Measurements from ENCODE around the gene PRAF2.
A peak's percentile ranks its signal among the peaks of the same experiment; 100 is the strongest.

Gene PRAF2

DNA sequence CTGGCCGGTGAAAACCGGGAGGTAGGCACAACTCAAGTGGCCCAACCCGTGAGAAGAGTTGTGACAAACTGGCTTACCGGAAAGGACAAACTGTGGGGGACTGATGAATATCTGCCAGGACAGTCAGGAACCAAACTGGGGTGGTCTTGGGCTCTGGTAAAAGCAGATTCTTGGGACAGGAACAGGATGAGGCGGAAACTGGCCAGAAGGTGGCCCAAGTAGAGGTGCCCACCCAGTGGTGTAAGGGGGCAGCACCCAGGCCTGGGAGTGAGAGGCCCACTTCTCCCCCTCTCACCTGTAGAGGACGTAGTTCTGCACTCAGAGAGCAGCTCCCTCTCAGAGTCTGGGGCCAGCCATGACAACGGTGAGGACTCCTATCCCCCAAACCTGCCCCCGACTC is 9.1 kb downstream of the PRAF2 start:
- Histone ChIP-seq H3K4me3 (no peak overlapping the region), H3K27me3 (0 out of 2 replicates have a peak, but pooled peaks cover 30% of the 10 kb centered on the region), H3K36me3 (peaks cover 38% of the 10 kb centered on the region; the same call in 1 of the 2 replicates), H4K20me1 (peaks cover 34% of the 10 kb centered on the region), H3K27ac (no peak overlapping the region), H3K9me3 (no peaks in the 10 kb centered on the region), H3K4me1 (no peaks in the 10 kb centered on the region), H3K9ac (no peak overlapping the region), H3K4me2 (no peak overlapping the region)
- TF ChIP-seq Cebpa-rat (IDR thresholded peaks at IDR 0.05) = no peak

DNA sequence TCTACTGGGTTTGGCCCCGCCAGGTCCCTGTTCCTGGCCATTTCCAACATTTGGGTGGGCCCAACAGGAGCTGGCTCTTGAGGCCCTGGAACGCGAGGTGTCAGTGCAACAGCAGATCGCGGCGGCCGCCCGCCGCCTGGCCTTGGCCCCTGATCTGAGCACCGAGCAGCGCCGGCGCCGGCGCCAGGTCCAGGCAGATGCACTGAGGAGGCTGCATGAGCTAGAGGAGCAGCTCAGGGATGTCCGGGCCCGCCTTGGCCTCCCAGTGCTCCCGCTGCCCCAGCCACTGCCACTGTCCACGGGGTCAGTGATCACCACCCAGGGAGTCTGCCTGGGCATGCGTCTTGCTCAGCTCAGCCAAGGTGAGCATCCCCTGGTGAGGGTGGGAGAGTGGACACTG is 9.5 kb downstream of the PRAF2 start:
- H3K4me3 ChIP-seq = no peak overlapping the region
- no peak overlapping the region for H3K27ac ChIP-seq
- H3K9me3 ChIP-seq = no peaks in the 10 kb centered on the region
- no peak for TF ChIP-seq Cebpa-rat (IDR thresholded peaks at IDR 0.05)
- H4K20me1 ChIP-seq = peaks cover 32% of the 10 kb centered on the region
- no peak overlapping the region for H3K4me2 ChIP-seq
- H3K36me3 ChIP-seq = peaks cover 35% of the 10 kb centered on the region; the same call in 1 of the 2 replicates
- no peaks in the 10 kb centered on the region for H3K4me1 ChIP-seq
- no peak overlapping the region for H3K9ac ChIP-seq
- 0 out of 2 replicates have a peak, but pooled peaks cover 30% of the 10 kb centered on the region for H3K27me3 ChIP-seq

DNA sequence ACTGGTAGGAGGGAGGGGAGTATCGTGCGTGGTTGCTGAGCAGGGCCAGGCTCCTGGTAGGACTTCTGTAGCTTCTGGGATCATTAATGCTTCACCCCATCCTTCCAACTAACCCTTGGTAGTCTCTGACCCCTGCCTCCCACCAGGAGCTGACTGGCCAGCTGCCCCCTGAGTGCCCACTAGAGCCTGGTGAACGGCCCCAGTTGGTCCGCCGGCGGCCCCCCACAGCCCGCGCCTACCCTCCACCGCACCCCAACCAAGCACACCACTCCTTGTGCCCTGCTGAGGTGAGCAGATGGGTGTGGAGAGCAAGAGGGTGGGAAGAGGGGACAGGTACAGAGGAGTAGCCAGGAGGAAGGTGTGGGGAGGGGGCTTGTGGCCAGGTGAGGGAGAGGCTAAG is 10.1 kb downstream of the PRAF2 start:
- Histone ChIP-seq H3K27ac (no peak overlapping the region), H3K9ac (no peak overlapping the region), H3K4me3 (no peak overlapping the region), H3K4me1 (no peaks in the 10 kb centered on the region), H3K27me3 (0 out of 2 replicates have a peak, but pooled peaks cover 31% of the 10 kb centered on the region), H3K4me2 (no peak overlapping the region), H4K20me1 (peaks cover 26% of the 10 kb centered on the region), H3K36me3 (peaks cover 30% of the 10 kb centered on the region; the same call in 1 of the 2 replicates), H3K9me3 (no peaks in the 10 kb centered on the region)
- TF ChIP-seq Cebpa-rat (IDR thresholded peaks at IDR 0.05) = no peak

DNA sequence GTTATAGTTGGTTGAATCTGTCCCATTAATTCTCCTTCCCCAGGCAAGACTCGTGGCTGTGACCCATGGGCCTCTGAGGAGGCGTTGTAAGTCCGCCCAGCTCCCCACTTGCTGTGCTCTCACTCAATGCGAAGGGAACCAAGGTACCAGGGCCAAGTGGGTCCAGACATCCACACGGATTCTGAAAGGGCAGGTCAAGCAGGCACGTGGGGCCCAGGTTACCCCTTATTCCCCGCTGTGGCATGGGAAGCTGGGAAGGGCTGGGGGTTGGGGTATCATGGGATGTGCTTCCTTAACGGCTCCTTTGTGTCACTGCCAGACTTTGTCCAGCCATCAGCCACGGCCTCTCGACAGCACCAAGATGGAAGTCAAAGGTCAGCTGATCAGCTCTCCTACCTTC is 11.9 kb downstream of the PRAF2 start:
- no peak for TF ChIP-seq Cebpa-rat (IDR thresholded peaks at IDR 0.05)
- H3K9ac ChIP-seq = no peak overlapping the region
- no peaks in the 10 kb centered on the region for H3K4me1 ChIP-seq
- H3K4me3 ChIP-seq = no peak overlapping the region
- H3K36me3 ChIP-seq = peaks cover 30% of the 10 kb centered on the region; the same call in 1 of the 2 replicates
- H3K4me2 ChIP-seq = no peak overlapping the region
- H4K20me1 ChIP-seq = peaks cover 31% of the 10 kb centered on the region
- peaks cover 46% of the 10 kb centered on the region; the same call in 1 of the 2 replicates for H3K27me3 ChIP-seq
- no peaks in the 10 kb centered on the region for H3K9me3 ChIP-seq
- H3K27ac ChIP-seq = no peak overlapping the region

DNA sequence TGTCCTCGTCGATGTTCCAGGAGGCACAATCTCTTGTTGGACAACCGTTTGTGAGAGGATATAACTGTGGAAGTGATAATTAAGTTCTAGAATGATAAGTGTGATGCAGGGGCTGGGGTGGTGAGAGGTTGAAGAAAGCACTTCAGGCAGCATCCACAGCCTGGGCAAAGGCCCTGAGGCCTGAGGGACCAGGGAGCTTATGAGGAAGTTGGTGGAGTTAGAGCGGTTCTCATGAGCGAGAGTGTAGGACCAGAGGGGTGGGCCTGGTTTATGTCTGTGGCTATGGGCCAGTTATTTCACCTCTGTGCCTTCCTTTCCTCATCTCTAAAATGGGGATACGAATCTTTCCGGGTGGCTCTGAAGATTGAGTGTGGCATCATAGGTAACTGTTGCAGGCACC is 12.3 kb downstream of the PRAF2 start:
- no peak for TF ChIP-seq Cebpa-rat (IDR thresholded peaks at IDR 0.05)
- H3K4me1 ChIP-seq = no peaks in the 10 kb centered on the region
- H4K20me1 ChIP-seq = peaks cover 31% of the 10 kb centered on the region
- peaks cover 50% of the 10 kb centered on the region; the same call in 1 of the 2 replicates for H3K27me3 ChIP-seq
- no peak overlapping the region for H3K9ac ChIP-seq
- no peak overlapping the region for H3K4me3 ChIP-seq
- H3K27ac ChIP-seq = no peak overlapping the region
- H3K4me2 ChIP-seq = no peak overlapping the region
- peaks cover 30% of the 10 kb centered on the region; the same call in 1 of the 2 replicates for H3K36me3 ChIP-seq
- H3K9me3 ChIP-seq = no peaks in the 10 kb centered on the region

DNA sequence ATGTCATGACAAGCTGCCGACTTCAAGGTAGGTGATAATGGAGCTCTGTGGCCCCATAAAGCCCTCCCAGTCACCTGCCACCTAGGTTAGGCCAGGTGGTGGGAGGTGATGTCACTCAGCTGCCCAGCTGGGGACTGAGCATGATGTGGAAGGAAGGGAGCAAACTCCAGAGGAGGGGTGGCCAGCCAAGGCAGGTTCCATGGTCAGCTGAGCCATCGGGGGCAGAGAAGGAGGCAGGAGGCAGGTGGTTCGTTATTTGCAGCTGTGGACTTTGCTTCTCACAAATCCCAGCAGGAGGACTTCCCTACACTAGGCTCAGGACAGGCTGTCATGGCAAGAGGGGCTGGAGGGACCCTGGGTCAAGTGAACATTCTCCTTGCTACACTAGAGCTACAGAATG is 12.9 kb downstream of the PRAF2 start:
- H3K27me3 ChIP-seq = peaks cover 52% of the 10 kb centered on the region; the same call in 1 of the 2 replicates
- H3K4me1 ChIP-seq = no peaks in the 10 kb centered on the region
- H3K9me3 ChIP-seq = no peaks in the 10 kb centered on the region
- no peak overlapping the region for H3K4me3 ChIP-seq
- H3K36me3 ChIP-seq = peaks cover 30% of the 10 kb centered on the region; the same call in 1 of the 2 replicates
- no peak overlapping the region for H3K9ac ChIP-seq
- H3K27ac ChIP-seq = no peak overlapping the region
- H4K20me1 ChIP-seq = peaks cover 31% of the 10 kb centered on the region
- TF ChIP-seq Cebpa-rat (IDR thresholded peaks at IDR 0.05) = no peak
- no peak overlapping the region for H3K4me2 ChIP-seq

DNA sequence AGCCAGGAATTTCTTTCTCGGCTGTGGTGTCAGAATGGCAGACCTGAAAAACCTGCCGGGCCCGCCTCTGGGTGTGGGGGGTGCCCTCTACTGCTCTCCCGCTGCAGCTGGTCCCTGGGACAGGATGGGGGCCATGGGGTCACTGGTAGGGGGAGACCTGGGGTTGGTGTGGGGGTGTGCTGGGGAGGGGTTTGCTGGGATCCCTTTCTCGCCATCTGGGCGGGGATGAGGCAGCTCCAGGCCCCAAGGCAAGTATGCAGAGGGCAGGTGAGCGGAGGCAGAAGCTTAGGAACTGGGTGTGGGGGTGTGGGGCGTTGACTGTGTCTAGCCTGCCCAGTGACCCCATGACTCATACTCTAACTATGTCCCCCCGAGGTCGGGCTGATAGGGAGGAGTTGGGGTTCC is 14.1 kb downstream of the PRAF2 start:
- no peak overlapping the region for H3K4me3 ChIP-seq
- H3K9ac ChIP-seq = no peak overlapping the region
- TF ChIP-seq Cebpa-rat (IDR thresholded peaks at IDR 0.05) = no peak
- H3K27me3 ChIP-seq = peaks cover 58% of the 10 kb centered on the region; the same call in 1 of the 2 replicates
- H3K36me3 ChIP-seq = peaks cover 22% of the 10 kb centered on the region; the same call in 1 of the 2 replicates
- H3K4me2 ChIP-seq = no peak overlapping the region
- H3K9me3 ChIP-seq = no peaks in the 10 kb centered on the region
- no peak overlapping the region for H3K27ac ChIP-seq
- peaks cover 31% of the 10 kb centered on the region for H4K20me1 ChIP-seq
- peaks cover 2% of the 10 kb centered on the region for H3K4me1 ChIP-seq

DNA sequence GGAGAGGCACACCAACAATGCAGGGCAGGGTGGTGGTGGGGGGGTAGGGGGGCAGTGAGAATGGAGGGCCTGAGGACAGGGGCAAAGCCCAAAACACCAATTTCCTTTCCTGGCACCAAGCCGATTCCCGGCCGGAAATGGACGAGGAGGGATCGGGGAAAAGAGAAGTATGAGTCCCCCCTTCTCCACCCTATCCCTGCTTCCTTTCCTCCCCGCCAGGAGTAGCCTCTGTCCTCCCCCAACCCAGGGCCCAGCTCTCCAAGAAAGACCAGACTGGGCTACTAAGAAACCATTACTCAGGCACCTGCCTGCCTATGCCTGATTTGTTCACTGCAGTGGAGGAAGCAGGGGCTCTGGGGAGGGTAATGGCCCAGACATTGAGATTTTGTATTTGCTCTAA is 14.6 kb downstream of the PRAF2 start:
- Histone ChIP-seq H3K27me3 (peaks cover 54% of the 10 kb centered on the region; the same call in 1 of the 2 replicates), H3K36me3 (peaks cover 17% of the 10 kb centered on the region; the same call in 1 of the 2 replicates), H3K27ac (no peak overlapping the region), H3K4me2 (no peak overlapping the region), H4K20me1 (peaks cover 26% of the 10 kb centered on the region), H3K4me3 (no peak overlapping the region), H3K9ac (no peak overlapping the region), H3K4me1 (peaks cover 7% of the 10 kb centered on the region), H3K9me3 (no peaks in the 10 kb centered on the region)
- no peak for TF ChIP-seq Cebpa-rat (IDR thresholded peaks at IDR 0.05)

DNA sequence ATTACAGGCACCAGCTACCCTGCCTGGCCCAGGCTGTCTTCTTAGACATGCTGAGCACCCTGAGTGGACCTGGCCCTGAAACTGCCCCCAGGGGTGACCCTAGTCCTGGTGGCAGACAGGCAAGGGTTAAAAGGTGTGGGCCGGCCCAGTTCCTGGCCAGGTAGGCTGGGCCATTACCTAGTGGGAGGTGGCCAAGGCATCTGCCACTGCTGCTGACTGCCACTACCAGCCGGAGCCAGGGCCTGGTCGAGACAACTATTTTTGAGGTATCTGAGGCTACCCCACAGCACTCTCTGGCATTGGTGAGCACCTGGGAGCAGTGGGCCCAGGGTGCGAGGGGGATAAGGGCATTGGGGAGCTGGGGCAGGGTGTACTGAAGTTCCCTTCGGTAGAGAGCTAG is 15.0 kb downstream of the PRAF2 start, which contains the start of gene CCDC120:
CCDC120 (plus strand) TSS at position 206 of the 400 bp plus-strand sequence. CDS start 3,043 bp downstream, outside the sequence.
- peaks cover 52% of the 10 kb centered on the region; the same call in 1 of the 2 replicates for H3K27me3 ChIP-seq
- peaks cover 22% of the 10 kb centered on the region for H4K20me1 ChIP-seq
- H3K4me2 ChIP-seq = no peak within 1 kb of the TSS
- no peak within 1 kb of the TSS for H3K27ac ChIP-seq
- H3K9ac ChIP-seq = no peak within 1 kb of the TSS
- no peak for TF ChIP-seq Cebpa-rat (IDR thresholded peaks at IDR 0.05)
- peaks cover 10% of the 10 kb centered on the region for H3K4me1 ChIP-seq
- no peaks in the 10 kb centered on the region for H3K9me3 ChIP-seq
- no peak within 1 kb of the TSS for H3K4me3 ChIP-seq
- H3K36me3 ChIP-seq = peaks cover 13% of the 10 kb centered on the region; the same call in 1 of the 2 replicates

DNA sequence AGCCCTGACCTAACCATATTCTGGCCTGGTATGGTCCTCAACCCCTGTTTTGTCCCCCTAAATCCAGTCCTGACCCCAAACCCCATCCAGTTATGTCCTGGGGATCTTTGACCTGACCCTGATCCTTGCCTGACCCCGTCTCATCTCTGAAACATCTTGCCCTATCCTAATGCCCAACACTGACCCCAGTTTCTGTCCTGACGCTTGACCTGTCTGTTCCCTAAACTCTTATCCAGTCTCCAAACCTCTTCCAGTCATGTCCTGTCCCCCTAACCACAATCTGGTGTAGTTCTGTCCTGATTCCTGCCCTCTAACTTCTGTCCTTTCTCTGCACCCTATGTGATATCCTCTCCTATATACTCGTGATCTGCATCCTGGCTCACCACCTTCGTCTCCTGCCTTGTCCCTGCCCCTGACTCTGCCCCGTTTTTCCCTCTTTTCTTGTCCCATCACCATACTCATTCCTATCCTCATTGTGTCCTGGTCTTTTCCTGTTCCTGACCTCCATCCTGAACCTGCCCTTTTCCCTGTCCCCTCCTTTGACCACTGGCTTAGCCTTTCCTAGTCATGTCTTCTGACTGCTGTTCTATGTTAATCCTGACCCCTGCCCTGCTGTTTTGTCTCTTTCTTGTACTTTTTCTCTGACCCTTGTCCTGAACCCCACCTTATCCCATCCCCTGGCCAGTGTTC is 19.6 kb downstream of the PRAF2 start:
- Histone ChIP-seq H3K9ac (peak overlapping the region; percentile 80), H3K4me2 (peak overlapping the region; percentile 79), H3K4me1 (peaks cover 10% of the 10 kb centered on the region), H3K36me3 (no peaks in the 10 kb centered on the region), H3K9me3 (no peaks in the 10 kb centered on the region), H3K4me3 (peak overlapping the region; percentile 75), H3K27me3 (peaks cover 65% of the 10 kb centered on the region), H4K20me1 (peaks cover 9% of the 10 kb centered on the region; the same call in 1 of the 2 replicates), H3K27ac (peak overlapping the region; percentile 72; the same call in 1 of the 2 replicates)
- TF ChIP-seq Cebpa-rat (IDR thresholded peaks at IDR 0.05) = no peak

Data from BLaER1 (cell line).